Type B pancreatic cell (in vitro differentiated cells): Measurements from ENCODE around the gene SPOCK1. TPM values are rescaled to one million over a fixed set of nuclear protein-coding genes. Genes with fewer than 3 reads are reported as not detected.

ENCODE experiments used
- DNase-seq: peaks from one replicate; pipeline ENCODE4 v3.0.0; 2021; ENCODE audit warnings: mixed read lengths; ENCODE audit not compliant: unreplicated experiment; ENCODE audit errors: extremely low spot score
- H3K27ac Mint-ChIP-seq: 2 replicates; pipeline ENCODE4 v1.8.0; 2021; ENCODE audit warnings: mild to moderate bottlenecking, mixed read lengths
- H3K27me3 Mint-ChIP-seq: 2 replicates; pipeline ENCODE4 v1.8.0; 2021; ENCODE audit warnings: mixed read lengths
- H3K36me3 Mint-ChIP-seq: 2 replicates; pipeline ENCODE4 v1.8.0; 2021; ENCODE audit warnings: mixed read lengths
- H3K4me1 Mint-ChIP-seq: one replicate; pipeline ENCODE4 v1.8.0; 2021; ENCODE audit warnings: mixed read lengths; ENCODE audit not compliant: unreplicated experiment
- H3K4me3 Mint-ChIP-seq: 2 replicates; pipeline ENCODE4 v1.8.0; 2021; ENCODE audit warnings: mild to moderate bottlenecking, mixed read lengths
- H3K9me3 Mint-ChIP-seq: 2 replicates; pipeline ENCODE4 v1.8.0; 2021; ENCODE audit warnings: mixed read lengths
- CTCF ChIP-seq: fragments of 200-600 bp; sonication (generic); conservative IDR thresholded peaks from 2 replicates; pipeline ENCODE4 v1.5.0; 2021; ENCODE audit warnings: antibody characterized with exemption, mild to moderate bottlenecking
- total RNA-seq: library from RNA; stranded (reverse); gene quantifications from 2 replicates; pipeline ENCODE4 v1.2.1, GENCODE V29; 2021; ENCODE audit warnings: low replicate concordance

The SPOCK1 gene
- total RNA-seq, 1 donor from 2014 or later = 45.1 TPM

GRCh38 chr5:137054792-137055191, 444.3 kb downstream of the SPOCK1 start:
- no peaks in the 10 kb centered on the region for H3K27me3 Mint-ChIP-seq
- no peaks in the 10 kb centered on the region for H3K36me3 Mint-ChIP-seq
- no peak overlapping the region for H3K27ac Mint-ChIP-seq
- no peaks in the 10 kb centered on the region for H3K9me3 Mint-ChIP-seq
- DNase-seq = no peak
- H3K4me3 Mint-ChIP-seq = no peak overlapping the region
- H3K4me1 Mint-ChIP-seq = no peaks in the 10 kb centered on the region
- TF ChIP-seq CTCF = no peak

GRCh38 chr5:137054335-137054734, 444.8 kb downstream of the SPOCK1 start:
- Mint-ChIP-seq H3K9me3 (no peaks in the 10 kb centered on the region), H3K27me3 (no peaks in the 10 kb centered on the region), H3K4me1 (no peaks in the 10 kb centered on the region), H3K4me3 (no peak overlapping the region), H3K27ac (no peak overlapping the region), H3K36me3 (no peaks in the 10 kb centered on the region)
- TF ChIP-seq CTCF = no peak
- no peak for DNase-seq

GRCh38 chr5:137051161-137051560, 448.0 kb downstream of the SPOCK1 start:
- Mint-ChIP-seq H3K4me3 (no peak overlapping the region), H3K36me3 (no peaks in the 10 kb centered on the region), H3K4me1 (no peaks in the 10 kb centered on the region), H3K27me3 (no peaks in the 10 kb centered on the region), H3K9me3 (no peaks in the 10 kb centered on the region), H3K27ac (no peak overlapping the region)
- DNase-seq = no peak
- peak; percentile 54 for TF ChIP-seq CTCF

- Mint-ChIP-seq H3K9me3 (peaks cover 9% of the 10 kb centered on the region), H3K36me3 (no peaks in the 10 kb centered on the region), H3K4me1 (peaks cover 12% of the 10 kb centered on the region), H3K27ac (no peak overlapping the region), H3K4me3 (no peak overlapping the region), H3K27me3 (peaks cover 12% of the 10 kb centered on the region)
- no peak for TF ChIP-seq CTCF
- no peak for DNase-seq
These were observed 458.3 kb downstream of the SPOCK1 start for GRCh38 chr5:137040641-137041340.

GRCh38 chr5:137040024-137040423, 459.1 kb downstream of the SPOCK1 start:
- Mint-ChIP-seq H3K4me1 (peaks cover 12% of the 10 kb centered on the region), H3K27me3 (peaks cover 14% of the 10 kb centered on the region), H3K27ac (no peak overlapping the region), H3K36me3 (no peaks in the 10 kb centered on the region), H3K4me3 (no peak overlapping the region), H3K9me3 (peaks cover 9% of the 10 kb centered on the region)
- TF ChIP-seq CTCF = no peak
- no peak for DNase-seq
